IPS-NIHi7 (cell line): Measurements from ENCODE around the gene MYO9B.

ENCODE experiments used
- DNase-seq: peaks from one replicate; pipeline ENCODE4 v3.0.0; 2012; ENCODE audit warnings: mixed read lengths; ENCODE audit errors: extremely low spot score

MYO9B gene

DNA sequence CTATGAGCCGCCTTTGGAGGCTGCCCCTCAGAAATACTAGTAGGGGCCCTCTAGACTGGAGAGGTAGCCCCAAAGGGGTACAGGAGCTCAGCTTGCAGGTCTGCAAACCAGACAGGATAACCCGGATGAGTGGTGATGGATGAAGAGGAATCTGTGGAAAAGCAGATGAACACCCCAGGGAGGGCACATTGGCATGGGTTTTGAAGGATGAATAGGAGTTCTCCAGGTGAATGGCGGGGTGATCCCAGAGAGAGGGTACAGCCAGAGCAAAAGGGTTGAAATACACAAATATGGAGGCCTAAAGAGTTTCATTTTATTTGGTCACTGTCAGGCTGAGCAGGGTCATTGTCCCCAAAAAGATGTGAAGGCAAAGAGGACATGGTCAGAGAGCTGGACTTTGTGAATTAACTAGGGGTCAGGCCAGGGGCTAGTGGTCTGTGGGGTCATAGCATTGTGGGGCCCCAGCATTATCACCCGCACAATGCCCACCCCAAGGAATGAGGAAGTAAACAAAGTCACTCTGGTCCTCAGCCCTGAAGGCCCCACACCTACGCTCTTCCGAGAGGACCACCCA, 165.3 kb downstream of the MYO9B start:
- DNase-seq = no peak

DNA sequence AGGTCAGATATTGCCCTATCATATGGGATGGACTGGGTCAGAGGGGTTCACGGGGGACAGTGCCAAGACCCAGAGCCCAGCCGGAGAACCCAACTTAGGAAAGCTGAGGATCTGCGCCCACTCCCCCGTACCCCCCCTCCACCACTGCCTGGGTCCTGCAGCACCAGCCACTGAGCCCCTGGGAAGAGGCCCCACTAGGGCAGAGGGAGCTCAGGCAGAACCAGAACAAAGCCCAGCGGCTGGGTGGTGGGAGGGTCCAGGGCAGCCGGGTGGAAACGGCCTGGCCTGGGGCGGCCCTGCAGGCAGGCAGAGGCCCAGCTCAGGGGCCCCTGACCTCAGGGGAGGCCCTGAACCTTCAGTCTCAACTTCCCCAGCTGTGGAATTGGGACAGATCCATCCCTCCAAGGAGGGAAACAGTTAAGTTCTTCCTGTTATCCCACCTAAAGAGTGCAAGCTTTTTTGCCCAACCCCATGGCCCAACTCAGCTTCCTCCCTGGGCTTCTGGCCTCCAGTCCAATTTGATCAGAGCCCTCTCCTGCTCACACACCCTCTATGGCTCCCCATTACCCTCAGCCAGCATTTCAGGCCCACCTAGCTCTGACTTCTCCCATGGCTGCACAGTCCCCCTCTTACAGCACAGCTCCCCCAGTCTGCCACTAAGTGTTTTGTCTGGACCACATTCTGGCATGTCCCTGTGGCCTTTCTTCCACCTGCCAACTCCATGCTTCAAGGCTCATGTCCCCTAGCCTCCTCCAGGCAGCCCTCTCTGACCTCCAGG, 167.0 kb downstream of the MYO9B start:
- DNase-seq = no peak

DNA sequence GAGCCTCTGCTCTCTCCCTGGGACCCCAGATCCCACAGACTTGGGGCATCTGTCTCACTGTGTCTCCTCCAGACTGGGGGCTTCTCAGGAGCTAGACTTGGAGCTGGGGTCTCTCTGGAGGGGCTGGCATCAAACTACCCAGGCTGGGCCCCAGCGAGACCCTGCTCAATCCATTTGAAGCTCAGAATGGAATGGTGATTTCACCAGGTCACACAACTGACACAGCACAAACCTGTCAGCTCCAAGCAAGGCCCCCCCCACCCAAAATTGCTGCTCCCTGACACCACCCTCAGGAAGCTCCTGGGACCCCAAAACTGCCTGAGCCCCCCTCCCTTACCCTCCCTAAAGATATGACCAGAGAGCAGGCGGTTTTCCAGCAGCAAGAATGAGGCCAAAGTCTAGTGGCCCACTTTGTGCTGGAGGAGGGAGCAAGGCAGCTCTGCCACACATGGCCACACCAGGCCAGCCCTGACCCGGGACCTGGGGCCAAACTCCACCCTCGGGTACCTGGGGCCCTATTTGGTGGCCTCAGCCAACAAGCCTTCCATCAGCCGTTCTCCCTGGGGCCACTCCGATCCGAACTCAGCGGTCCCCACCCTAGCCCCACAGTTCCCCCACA, 167.7 kb downstream of the MYO9B start:
- no peak for DNase-seq

DNA sequence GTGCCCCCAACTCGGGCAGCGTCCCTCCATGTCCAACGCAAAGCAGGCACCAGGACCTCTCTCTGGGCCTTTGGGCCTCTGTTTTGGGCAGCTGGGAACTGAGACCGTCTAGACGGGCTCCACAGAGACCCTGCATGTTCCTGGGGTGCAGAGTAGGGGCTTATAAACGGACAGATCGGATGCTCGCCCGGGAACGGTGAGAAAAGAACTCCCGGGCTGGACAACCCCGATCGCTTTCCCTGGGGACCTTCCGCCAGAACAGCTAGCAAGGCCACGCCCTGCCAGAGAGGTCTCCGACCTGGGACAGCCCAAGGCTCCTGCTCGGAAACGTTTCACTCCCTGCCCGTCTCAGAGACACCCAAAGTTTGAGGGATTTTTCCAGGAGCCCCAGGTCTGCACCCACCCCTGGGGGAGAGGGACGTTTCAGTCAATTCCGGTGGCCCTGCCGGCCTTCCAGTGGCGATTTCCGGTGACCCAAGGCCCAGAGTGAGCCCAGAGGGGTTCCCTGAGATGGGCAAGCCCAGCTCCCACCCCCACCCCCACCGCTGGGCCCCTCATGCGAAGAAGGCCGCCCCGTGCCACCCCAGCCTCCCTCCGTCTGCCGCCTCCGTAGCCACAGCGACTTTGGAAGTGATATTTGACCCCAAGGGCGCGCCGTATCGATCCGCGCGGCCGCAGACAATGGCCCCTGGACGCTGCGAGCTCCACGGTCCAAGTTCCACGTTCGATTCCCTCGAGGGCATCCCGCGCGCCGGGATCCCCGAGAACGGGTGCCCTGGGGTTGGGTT, 168.4 kb downstream of the MYO9B start:
- peak; percentile 46 for DNase-seq

DNA sequence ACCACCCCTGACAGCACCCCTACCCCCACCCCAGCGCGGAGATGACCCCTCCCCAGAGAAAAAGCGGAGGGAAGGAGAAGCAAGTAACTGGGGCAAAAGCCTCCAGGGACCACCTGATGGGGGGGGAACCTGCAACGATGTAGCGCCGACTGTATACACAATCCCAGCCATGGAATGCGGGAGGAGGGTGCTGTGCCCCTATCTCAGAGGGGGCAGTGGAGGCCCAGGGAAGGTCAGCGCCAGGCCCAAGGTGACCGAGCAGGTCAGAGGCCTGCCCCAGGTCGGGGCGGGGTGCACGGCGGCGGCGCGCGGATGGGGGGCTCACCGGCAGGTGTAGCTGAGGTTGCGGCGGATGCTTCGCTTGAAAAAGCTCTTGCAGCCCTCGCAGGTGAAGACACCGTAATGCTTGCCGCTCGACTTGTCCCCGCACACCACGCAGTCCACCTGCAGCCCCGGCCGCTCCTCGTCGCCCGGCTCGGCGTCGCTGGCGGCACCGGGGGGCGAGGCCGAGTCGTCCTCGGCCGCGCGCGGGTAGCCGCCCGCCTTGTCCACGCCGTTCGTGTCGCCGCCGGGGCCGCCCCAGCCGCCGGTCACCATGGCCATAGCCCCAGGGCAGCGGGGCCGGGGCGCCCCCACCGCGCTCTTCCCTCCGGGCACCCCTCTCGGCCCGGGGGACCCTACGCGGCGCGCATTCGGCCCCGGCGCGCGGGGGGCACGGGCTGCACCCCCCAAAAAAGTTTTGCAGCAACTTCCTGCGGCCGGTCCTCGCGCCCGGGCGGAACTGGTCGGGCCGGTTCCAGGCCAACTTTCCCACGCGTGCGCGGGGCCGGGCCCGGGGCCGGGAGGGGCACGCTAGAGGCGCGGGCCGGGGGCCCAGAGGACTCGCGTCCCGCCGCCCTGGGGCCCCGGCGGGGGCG, 169.3 kb downstream of the MYO9B start:
- no peak for DNase-seq

DNA sequence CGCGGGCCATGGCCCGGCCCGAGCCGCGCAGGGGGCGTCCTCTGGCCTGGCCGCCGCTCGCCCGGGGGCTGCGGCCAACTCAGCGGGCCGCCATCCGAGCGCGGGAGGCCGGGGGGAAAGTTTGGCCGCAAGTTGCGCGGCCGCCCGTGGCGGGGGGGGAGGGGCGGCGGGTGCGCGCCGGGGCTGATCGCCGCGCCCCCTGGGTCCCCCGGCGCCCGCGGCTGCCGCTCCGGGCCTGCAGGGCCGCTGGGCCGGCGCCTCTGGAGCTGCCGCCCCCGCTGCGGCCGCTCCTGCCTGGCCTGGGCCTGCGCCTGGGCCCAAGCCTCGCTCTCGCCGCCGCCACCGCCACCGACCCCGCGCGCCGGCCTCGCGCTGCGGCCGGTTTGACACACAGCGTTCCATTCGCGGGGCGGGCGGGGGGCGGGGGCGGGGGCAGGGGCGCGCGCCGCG, 170.0 kb downstream of the MYO9B start, which contains the start of gene NR2F6:
Gene NR2F6 (minus strand): TSS at position 385 of the 450 bp plus-strand sequence. CDS start 699 bp downstream, outside the sequence.
- no peak for DNase-seq

DNA sequence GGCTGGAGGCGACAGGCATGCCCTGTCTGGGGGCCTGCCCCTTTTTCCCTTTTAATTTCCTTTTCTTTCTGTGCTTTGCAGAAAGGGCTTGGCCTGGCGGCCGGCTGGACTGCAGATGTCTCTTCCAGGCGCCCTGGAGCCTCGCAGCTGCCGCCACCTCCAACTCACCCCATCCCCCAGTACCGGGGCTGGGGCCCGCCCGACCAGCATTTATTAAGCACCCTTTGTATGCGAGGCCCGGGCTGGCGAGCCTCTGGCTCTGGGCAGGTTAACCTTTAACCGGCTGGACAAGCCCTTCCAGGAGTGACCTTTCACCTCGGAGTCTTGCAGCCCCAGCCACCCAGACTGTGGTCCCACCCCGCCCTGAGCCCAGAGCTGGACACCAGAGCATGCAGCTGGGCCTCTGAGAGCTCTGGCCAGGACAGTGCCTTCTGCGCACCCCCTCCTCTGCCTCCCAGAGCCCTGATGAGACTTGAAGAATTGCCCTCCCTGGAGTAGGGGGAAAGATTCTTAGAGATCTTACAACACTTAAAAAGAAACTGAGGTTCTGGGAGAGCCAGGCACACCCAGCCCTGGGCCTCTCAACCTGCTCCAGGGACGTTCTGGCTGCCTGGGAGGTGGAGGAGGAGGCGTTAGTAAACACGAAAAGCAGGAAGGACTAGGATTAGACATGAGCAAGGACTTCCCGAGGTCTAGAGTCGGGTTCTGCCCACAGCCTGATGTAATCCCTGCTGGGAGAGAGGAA, 171.3 kb downstream of the MYO9B start:
- no peak for DNase-seq

DNA sequence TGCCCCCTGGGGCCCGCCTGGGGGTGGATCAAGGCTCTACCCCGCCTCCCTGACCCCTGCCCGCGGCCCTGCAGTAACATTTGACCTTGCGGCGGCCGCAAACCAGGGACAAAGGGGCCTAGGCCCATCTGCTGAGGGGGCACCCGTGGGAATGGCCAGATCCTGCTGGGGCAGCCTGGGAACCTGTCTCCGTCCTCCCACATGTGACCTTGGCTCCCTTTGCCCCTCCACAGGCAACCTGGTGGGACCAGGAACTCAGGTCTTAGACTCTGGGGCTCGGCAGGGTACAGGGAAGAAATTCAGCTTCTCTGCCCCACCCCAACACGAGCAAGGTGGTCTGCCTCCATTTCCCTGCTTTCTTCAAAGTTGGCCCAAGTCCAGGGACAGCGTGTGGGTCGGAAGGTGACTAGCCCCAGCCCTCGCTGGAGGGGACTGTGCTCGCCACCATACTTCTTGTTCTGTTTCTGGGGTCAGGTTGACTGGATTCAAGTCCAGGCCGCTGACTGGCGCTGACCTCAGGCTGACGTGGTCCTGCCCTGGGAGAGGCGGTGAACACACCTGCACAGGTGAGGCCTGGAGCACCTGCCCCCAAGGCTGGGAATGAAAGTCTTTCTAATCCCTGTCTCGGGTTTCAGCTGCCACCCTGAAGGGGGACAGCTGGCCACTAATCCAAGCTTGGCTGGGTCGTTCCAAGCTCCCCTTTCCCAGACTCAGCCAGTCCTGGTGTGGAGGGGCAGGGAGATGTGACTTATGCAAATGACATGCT, 172.6 kb downstream of the MYO9B start:
- DNase-seq = peak; percentile 66

DNA sequence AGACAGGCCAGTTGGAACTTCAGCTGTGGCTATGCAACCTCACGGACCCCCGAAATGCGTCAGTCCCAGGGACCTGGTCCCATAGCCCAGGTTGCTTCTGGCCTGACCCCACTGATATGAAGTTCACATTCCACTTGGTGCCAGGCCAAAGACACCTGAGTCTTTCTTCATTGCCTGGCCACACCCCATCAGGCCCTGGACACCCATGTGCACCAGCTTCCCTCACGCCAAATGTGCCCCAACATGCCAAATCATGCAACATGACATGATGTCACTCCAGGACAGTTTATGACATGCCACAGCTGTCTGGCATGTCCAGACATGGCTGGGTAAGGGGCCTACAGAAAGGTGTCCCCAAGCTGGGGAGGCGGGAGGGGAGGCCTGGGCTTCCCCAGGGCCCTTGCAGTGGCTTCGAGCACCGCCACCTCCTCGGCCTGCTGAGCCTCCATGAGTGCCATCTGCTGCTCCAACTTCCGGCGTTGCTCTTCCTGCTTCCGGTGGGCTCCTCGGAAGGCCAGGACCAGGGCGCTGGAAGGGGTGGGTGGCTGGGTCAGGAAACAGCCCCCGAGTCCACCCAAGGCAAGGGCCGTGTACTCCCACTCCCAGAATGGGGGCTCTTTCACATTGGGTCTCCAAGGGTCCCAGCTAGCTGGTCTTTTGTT, 174.4 kb downstream of the MYO9B start:
- DNase-seq = no peak

DNA sequence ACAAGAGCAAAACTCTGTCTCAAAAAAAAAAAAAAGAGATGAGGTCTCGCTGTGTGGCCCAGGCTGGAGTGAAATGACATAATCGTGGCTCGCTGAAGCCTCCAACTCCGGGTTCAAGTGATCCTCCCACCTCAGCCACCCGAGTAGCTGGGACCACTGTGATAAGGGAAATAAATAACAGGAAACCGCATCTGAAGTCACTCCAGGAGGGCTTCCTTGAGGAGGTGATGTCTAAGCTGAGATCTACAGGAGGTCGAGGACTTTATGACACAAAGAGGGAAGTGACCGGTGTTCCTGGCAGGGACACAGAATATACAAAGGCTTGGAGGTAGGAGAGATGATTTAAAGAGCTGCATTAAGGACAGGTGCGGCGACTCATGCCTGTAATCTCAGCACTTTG, 179.1 kb downstream of the MYO9B start:
- no peak for DNase-seq

DNA sequence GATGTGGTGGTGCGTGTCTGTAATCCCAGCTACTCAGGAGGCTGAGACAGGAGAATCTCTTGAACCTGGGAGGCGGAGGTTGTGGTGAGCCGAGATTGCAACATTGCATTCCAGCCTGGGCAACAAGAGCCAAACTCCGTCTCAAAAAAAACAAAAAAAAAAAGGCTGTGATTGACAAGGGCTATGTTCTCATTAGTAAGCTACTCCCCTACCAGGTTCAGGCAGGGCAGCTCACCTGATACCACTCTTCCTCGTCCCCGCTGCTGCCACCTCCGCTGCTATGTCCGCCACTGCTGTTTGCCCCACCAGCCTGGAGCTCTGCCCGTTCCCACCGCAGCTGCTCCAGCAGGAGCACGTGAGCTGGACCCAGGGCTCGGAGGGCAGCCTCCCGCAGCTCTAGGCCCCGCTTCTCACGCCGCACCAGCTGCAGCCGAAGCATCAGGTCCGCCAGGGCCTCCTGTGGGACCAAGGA, 179.6 kb downstream of the MYO9B start:
- no peak for DNase-seq

DNA sequence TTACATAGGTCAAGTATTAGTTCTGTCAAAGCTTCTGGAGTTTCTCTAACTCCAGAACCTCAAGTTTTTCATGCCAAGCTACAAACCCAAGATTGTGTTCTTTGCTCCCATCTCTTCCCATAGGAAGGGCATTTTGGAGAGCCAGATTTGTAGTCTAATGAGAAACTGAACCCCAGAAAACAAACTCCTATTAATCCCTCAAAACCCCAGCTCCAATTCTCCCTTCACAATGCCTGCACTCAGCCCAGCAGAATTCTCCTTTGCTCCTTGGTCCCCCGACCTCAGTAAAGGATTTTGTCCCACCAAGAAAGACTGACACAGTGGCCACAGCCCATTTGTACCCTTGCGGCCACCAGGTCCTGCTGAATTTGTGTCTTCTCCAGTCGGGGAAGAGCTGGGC, 180.6 kb downstream of the MYO9B start:
- no peak for DNase-seq

DNA sequence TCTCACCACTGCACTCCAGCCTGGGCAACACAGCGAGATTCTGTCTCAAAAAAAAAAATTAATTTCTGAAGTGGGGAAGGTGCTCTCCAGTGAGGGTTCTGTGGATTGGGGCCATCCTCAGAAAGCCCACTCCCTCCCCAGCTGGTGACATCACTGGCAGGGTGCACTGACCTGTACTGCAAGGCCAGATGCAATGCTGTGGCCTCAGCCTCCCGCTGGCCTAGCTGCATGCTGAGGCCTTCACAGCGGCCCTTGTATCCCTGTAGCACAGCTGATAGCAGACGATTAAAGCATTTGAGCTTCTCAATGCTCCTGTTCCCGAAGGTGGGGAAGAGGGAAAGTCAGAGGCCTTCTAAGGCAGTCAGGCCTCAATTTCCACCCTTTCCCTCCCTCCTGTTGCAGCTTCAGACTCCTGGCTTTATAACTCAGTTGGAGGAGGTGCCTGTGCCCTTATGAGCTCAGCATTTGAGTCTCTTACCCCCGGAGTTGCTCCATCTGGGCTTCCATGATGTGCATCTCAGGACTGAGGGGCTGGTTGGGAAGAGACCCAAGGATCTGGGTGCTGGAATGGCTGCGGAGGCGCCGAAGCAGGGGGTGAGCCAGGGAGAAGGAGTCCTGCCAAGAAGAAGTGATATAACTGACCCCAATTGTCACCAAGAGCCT, 183.7 kb downstream of the MYO9B start:
- no peak for DNase-seq

DNA sequence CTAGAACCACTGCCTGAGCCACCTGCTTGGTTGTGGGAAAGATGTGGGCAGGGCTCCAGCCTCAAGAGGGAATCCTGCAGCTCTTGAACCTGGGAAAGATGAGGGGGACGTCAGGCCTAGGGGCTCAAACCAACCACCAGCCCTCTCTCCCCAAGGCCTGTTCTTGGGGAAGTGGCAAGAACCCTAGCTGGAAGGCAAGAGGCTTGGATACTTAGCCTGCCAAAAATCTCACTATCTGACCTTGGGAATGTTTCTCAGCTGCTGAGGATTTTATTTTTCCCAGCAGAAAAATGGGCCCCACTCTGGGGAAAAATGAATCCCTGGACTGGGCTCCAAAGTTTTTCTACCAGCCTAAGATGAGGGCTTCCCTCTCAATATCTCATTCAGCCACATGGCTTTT, 184.4 kb downstream of the MYO9B start:
- DNase-seq = no peak

DNA sequence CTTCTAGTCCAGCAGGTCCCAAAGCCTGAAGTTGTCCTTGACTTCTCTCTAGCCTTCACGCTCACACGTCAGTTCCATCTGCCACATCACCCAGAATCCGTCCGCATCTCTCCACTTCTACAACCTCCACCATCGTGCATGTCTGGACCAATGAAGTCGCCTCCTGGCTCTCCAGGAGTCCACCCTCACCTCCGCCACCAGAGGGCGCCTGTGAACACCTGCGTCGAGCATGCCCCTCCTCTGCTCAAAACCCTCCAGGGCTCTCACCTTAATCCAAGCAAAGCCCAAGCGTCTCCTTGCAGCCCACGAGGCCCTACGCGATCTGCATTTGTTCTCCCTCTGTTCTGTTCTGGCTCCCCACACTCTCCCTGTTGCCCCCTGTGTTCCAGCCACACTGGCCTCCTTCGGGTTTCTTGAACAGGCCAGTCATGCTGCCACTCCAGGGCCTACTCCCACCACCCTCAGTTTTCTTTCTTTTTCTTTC, 185.3 kb downstream of the MYO9B start:
- DNase-seq = peak; percentile 93

DNA sequence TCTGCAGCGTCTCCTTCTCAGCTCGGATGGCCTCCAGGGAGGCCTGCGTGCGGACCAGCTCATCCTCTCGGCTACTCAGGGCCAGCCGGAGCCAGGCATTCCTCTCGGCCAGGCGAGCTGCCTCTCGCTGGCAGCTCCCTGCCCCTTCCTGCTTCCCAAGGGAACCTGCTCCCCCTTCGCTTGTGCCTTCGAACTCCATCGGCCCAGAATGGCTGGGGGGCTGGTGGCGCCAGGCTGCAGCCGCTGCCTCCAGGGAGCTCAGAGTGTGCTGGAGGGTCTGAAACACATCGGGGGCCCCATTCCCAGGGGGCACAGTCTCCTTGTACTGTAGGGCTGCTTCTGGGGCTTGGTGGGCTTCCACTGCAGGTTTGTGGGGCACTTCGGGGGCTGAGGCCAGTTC, 187.0 kb downstream of the MYO9B start:
- no peak for DNase-seq
